ENCODE results near the gene MYH7.

MYH7 gene

GRCh38 chr14:23482823-23483148 is 47.3 kb upstream of the MYH7 start:
- ATAC-seq, result no peak
- no peak for TF ChIP-seq CREB5 (CRISPR knock-in tag; IDR thresholded peaks at IDR 0.05; ENCODE audit: low read depth)
- no peak for TF ChIP-seq ZNF8 (CRISPR knock-in tag; IDR thresholded peaks at IDR 0.05)
- TF ChIP-seq CSRNP3 (CRISPR knock-in tag; IDR thresholded peaks at IDR 0.05), result no peak
- TF ChIP-seq SNAI2 (CRISPR knock-in tag; IDR thresholded peaks at IDR 0.05), result no peak
- no peak for TF ChIP-seq ZFP30 (CRISPR knock-in tag; IDR thresholded peaks at IDR 0.05)
- TF ChIP-seq ESRRG (CRISPR knock-in tag; IDR thresholded peaks at IDR 0.05), result no peak
- TF ChIP-seq PATZ1 (CRISPR knock-in tag; IDR thresholded peaks at IDR 0.05; ENCODE audit: borderline replicate concordance), result no peak
- TF ChIP-seq TOX (CRISPR knock-in tag; IDR thresholded peaks at IDR 0.05; ENCODE audit: borderline replicate concordance), result no peak
- no peak for TF ChIP-seq ZNF565 (CRISPR knock-in tag; conservative IDR thresholded peaks at IDR 0.05; ENCODE audit: low read depth)
- TF ChIP-seq ZC3H10 (CRISPR knock-in tag; IDR thresholded peaks at IDR 0.05), result no peak
- TF ChIP-seq ZFP3 (CRISPR knock-in tag; IDR thresholded peaks at IDR 0.05), result no peak
- TF ChIP-seq TCF4 (CRISPR knock-in tag; IDR thresholded peaks at IDR 0.05; ENCODE audit: borderline replicate concordance), result no peak
- no peak for TF ChIP-seq BACH2 (CRISPR knock-in tag; IDR thresholded peaks at IDR 0.05; ENCODE audit: borderline replicate concordance)
- no peak for TF ChIP-seq PPARA (CRISPR knock-in tag; IDR thresholded peaks at IDR 0.05; ENCODE audit: borderline replicate concordance)

- no peak for ATAC-seq
- TF ChIP-seq ZFP3 (CRISPR knock-in tag; IDR thresholded peaks at IDR 0.05) (no peak), CSRNP3 (CRISPR knock-in tag; IDR thresholded peaks at IDR 0.05) (no peak), CSDC2 (CRISPR knock-in tag; IDR thresholded peaks at IDR 0.05) (no peak), RARB (CRISPR knock-in tag; IDR thresholded peaks at IDR 0.05) (no peak), TCF4 (CRISPR knock-in tag; IDR thresholded peaks at IDR 0.05; ENCODE audit: borderline replicate concordance) (no peak), ZNF70 (CRISPR knock-in tag; IDR thresholded peaks at IDR 0.05) (no peak), OSR1 (CRISPR knock-in tag; IDR thresholded peaks at IDR 0.05) (no peak), TSHZ2 (CRISPR knock-in tag; IDR thresholded peaks at IDR 0.05) (no peak), ZNF8 (CRISPR knock-in tag; IDR thresholded peaks at IDR 0.05) (no peak), SNAI2 (CRISPR knock-in tag; IDR thresholded peaks at IDR 0.05) (no peak), GLIS3 (CRISPR knock-in tag; IDR thresholded peaks at IDR 0.05) (no peak), PATZ1 (CRISPR knock-in tag; IDR thresholded peaks at IDR 0.05; ENCODE audit: borderline replicate concordance) (no peak), POU6F1 (CRISPR knock-in tag; IDR thresholded peaks at IDR 0.05; ENCODE audit: borderline replicate concordance, low read depth) (no peak)
Observed at GRCh38 chr14:23481979-23482822, 46.7 kb upstream of the MYH7 start.
